Dermis blood vessel endothelial cell (primary cell): Measurements from ENCODE around the gene APBB1. TPM values are rescaled to one million over a fixed set of nuclear protein-coding genes. Genes with fewer than 3 reads are reported as not detected.
"Not testable (repeated sequence)": the region's sequence is repeated elsewhere in the genome, so short reads cannot be mapped to it uniquely, and the experiment has no call there.

ENCODE experiments used
- DNase-seq: peaks from one replicate; pipeline ENCODE4 v3.0.0; 2010
- total RNA-seq: library from RNA; depleted of rRNA; stranded (reverse); fragments of >200 nt; gene quantifications from 2 replicates; pipeline ENCODE4 v1.2.3, GENCODE V29; 2014

Gene APBB1
- total RNA-seq, 1 donor from 2014 or later = 52.9 TPM

DNA sequence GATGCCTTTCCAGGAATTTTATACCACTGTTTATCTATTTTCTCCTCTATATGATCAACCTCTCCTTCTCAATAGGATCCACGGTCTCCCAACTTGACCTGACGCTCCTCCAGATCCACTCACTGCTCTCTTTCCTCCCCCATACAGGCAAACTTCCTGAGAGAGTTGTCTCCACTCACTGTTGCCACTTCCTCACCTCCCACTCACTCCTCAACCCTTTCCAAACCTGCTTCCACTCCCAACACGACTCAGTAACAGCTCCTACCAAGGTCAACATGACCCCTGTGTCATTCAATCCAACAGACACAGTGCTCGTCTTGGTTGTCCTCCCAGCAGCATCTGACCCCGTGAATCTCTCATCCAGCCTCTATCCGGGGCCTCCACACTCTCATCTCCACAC, 3.1 kb downstream of the APBB1 start:
- no peak for DNase-seq

DNA sequence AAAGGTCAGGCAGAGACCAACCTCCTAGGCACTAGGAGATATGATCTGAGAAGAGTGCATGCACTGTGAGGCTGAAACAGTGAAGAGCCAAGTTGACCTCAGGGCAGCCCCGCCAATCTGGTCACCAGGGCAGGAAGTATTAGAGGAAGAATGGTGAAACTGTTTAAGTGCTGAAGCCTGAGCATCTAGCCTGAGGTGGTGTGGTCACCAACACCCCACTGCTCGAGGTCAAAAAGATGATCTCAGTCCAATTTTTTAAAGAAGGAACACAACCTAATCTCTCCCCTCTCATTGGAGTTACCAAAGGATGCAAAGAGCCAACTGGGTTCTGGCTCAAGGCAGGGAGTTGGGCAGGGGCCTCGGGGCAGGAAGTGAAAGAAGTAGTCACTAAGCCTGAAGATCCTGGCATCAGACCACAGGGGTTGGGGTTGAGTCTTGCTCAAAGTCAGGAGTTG, 4.0 kb downstream of the APBB1 start:
- no peak for DNase-seq

DNA sequence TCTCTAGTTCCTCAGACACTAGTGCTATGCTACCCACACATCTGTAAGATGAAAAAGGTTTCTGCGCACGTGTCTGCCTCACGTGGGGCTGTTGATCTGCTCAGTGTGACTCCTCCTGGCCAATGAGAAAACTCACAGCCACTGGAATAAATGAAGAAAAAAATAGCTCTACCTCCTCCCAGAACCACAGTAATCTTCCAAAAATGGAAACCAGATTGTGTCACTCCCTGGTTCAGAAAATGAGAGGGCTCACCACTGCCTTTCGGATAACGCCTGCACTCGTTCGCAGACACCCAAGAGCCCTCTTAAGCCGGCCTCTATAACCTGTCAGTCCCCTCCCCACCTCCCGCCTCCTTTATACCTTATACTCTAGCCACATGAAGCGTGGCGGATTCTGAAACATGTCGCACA, 5.1 kb downstream of the APBB1 start:
- no peak for DNase-seq

DNA sequence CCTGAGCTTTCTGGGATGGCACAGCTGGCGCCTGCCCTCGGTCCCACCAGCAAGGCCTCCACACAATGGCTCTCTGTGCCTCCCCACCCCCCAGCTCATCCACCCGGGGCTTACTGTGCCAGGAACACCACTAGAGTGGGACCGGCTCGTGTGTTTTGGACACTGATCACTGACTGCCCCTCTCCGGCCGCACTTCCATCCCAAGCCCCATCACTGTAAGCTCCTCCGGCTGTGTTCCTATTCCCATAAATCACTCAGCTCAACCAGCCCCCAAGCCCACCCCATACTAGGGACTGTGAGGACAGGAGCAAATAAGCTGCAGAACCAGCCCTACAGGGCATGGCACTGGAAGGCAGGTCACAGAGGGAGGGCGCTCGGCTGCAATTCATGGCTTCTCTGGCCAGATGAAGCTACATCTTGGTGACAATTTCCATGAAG, 7.3 kb downstream of the APBB1 start:
- no peak for DNase-seq

DNA sequence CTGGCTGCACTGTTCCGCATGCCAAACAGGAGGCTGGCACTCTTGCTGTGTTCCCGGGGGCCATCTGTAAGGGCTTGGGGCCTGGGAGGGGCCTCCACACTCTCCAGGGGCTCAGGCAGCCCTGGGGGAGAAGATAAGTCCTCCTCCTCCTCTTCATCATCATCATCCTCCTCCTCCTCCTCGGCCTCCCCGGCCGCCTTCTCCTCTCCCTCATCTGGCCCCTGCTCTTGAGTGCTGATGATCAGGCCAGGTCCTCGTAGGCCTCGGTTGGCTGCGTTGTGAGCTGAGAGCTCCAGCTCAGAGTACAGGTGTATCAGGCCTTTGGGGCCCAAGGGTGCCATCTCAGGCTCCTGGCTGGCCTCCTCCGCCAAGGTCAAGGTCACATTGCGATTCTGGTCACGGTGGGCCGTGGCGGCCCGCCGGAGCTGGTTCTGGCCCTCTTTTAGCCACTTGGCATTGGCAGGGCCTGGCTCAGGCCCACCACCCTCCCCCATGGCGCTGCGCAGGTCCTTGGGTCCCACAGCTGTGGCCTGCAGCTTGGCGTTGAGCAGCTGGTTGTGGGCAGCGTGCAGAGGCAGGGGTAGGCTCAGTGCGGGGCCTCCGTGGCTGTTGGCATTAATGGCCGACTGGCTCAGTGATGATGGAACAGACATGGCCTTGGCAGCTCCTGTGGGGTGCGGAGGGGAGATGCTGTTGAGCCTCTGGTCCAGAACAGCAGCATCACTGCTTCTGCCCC, 8.0 kb downstream of the APBB1 start:
- no peak for DNase-seq

DNA sequence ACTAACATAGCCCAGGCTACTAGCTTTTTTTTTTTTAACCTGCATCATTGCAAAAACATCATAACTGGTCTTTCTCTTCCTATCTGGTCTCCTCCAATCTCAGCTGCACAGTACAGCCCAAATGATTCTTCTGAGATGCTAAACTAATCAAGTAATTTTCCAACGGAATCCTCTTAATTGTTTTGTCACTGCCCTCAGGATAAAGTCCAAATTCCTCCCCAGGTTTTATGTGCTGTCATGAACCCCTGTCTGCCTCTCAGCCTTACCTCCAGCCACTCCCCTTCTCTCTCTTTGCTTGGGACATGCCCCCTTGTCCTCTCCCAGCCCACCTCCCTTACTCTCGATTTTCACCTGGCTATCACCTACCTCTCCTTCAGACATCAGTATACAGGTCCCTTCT, 12.5 kb downstream of the APBB1 start:
- no peak for DNase-seq

DNA sequence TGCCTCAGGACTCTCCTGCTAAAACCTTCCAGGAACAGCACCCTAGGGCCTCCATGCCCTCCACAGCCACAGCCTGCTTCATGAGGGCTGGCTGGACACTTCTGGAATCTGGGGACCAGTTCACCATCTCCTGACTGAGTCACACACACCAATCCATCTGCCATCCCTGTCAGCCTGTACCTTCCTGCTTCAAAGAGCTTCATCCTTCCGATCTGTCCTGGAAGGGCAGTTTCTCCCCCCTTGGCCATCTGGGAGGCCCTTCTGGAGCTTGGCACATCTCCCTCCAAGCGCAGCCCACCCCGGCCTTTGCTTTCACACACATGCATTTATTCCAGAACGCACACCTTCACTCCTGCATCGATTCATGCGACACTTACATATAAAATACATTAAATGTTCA, 13.0 kb downstream of the APBB1 start:
- no peak for DNase-seq

DNA sequence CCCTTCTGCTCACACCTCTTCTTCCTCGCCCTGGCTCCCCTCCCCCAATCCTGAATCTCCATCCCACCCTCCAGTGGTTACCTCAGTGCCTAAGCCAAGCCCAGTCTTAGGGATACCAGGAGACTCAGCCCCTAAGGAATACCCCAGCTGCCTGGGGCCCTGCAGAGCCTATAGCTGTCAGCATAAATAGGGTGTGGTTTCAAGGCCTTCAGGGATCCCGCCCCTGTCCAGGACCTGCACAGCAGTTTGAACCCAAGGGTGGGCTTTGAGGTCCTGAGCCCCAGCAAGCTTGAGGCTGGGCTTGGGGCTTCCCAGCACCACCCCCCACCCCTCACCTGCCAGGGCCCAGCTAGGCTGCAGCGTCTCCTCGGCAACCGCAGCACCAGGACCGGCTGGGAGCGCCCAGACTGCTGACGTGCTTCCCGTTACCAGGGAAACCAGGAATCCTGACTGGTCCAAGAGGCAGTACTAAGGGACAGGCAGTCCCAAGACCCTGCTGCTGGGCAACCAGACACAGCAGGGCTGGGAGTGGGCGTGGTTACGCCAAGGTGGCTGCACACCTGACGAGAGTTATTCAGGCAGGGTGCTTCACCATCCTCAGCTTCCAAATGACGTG, 13.7 kb downstream of the APBB1 start:
- no peak for DNase-seq

DNA sequence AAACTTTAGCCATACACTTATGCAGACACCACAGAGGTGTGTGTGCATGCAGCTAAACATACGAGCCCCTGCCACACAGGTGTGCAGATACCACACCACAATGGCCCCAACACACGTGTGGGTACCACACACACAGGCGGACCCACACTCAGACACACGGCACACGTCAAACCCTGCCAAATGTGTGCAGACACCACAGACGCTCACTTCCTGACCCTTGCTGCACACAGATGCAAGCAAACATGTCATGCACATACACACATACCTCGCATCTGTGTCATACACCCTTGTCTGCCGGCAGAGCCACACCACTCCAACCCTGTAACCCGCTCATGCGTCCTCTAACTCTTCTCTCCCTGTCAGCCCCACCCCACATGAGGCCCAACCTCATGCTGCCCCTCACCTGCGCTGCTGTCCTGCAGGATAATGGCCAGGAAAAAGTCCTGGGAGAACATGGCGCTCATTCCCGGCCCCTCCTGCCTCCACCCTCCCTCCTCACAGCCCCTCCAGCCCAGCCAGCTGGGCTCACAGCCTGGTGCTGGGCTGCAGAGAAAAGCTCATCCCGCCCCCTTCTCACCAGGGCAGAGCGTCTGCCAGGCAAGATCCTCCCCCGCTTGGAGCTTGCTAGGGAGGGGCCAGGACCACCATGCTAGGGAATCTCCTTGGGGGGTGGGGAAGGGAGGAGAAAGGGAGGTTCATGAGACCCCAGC, 14.4 kb downstream of the APBB1 start:
- DNase-seq = no peak

DNA sequence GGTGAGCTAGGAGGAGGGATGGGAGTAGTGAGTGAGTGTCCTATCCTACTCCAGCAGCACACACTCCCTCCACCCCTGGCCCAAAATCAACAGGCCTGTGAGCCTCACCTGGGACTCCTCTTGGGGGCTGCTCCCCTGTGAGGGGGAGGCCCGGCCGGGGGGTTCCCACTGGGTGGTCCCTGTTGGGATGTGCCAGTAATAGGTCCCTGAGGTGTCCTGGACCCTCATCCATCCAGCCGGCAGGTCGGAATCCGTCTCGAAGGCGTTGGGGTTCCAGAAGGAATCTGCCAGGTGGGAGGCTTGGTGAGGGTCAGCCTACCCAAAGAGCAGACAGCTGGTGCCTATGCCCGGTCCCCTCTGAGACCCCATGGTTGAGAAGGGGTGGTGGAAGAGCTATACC, 15.4 kb downstream of the APBB1 start:
- DNase-seq = no peak

DNA sequence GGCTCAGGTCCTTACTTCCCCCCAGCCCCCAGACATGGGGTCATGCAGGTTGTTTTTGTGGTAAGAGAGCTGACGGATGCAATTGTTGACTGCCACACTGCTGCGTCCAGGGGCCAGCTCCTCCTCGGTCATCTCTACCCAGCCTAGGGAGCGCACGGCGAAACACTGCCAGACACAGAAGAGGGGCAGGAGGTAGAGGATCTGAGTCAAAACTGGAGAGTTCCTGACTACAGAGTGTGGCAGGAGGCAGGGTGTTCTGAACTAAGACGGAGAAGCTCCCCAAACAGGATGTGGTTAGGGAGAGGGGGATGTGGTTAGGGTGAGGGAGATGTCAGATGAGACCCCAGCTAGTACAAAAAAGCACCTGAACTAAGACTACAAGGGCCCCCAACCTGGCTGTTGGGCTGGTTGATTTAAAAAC, 16.3 kb downstream of the APBB1 start:
- no peak for DNase-seq

DNA sequence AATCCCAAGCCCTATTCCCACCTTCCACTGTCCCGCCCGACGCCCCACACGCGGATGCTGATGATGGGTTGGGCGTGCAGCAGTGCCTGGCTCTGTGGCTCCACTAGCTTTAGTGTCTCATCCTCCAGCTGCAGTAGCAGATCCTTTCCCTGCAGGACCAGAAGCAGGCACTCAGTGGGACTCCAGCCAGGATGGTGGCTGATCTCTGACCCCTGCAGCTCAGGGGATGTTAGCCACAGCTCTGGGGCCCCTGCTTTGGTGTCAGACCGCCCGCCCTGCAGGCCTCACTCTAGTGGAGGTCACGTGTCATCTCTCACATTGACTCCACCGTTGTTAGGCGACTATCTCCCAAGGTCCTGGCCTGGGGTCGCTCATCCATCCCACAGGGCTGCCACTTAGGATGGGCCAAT, 16.8 kb downstream of the APBB1 start:
- no peak for DNase-seq

DNA sequence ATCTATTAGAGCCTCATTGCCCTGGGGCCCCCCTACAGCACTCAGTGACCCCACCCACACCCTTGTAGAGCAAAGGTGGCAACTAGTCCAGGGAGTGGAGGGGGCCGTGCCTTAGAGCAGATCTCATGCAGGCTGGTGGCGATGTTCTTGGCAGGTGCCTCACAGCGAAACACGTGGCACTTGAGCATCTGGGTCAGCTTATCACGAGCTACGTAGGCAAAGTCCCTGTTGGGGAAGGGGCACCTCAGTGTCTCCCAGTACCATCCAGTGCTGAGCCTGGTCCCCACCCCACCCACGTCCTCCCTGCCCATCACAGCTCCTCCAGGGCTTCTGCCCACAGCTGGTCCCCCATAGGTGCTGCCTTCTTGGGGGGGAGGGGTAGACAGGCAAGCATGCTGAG, 17.4 kb downstream of the APBB1 start:
- DNase-seq = no peak

DNA sequence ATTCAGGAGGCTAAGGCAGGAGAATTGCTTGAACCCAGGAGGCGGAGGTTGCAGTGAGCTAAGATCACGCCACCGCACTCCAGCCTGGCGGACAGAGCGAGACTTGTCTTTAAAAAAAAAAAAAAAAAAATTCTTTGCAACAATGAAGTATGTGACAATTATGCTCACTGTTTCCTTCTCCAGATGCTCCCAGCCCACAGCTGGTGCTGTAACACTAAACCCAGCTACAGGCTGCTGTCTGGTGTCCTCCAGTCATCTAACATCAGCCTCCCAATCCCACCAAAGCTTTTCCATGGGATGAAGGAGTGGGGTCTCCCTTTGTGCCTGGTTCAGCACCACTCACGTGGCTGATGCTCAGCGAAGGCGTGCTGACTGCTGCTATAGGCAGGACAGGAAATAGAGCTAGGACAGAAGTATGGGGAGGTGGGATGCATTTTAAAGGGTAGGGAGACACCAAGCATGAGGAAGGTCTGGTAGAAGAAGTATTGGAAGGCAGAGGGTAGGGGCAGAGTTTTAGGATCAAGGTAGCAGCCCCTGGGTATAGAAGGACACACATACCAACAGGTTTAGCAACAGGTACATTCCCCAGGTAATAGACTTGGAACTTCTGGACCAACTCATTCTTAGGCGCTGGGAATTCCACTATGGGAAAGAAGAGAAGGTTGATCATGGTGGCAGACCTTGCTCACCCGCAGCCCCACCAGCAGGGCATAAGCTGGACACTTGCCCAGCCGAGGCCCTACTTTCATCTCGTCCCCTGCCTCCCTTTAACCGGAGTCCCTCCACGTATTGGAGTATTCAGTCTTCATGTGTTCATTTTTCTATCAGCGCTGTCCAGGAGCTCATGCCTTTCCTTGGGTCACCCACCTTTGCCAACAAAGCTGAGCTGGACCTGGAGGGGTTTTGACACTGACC, 18.2 kb downstream of the APBB1 start:
- no peak for DNase-seq

DNA sequence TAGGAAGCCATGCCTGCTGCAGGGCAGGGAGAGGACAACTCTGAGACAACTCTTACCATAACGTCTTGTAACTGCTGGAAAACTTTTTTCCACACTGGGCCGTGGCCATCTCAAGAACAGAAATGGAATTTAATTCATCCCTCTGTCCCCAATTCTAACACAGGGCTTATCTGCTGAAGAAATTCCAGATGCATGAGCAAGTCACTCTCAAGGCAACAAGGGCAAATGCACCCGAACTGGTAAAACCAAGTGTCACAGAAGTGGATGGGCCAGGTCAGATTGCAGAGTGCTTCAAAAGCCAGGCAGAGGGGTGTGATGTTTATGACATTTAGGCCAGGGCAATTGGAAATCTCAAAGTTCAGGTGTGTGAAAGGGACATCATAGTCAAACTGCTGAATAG, 21.3 kb downstream of the APBB1 start:
- DNase-seq = no peak

DNA sequence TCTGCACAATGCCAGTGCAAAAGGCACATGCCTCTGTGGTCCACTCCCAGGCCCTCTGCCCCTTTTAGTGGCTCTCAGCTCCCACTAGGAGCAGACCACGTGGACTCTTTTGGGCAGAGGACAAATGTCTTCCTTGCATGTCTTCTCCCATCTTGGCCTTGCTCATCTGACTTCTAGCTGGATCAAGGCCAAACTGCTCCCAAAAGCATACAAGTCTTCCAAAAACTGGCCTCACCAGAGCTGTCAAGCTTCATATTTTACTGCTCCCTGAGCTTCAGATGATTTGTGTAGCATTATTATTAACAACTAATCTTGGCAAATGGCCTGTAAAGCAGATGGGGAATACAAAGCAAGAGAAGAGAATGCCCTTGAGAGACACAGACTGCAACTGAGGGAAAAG, 21.7 kb downstream of the APBB1 start:
- DNase-seq = no peak

DNA sequence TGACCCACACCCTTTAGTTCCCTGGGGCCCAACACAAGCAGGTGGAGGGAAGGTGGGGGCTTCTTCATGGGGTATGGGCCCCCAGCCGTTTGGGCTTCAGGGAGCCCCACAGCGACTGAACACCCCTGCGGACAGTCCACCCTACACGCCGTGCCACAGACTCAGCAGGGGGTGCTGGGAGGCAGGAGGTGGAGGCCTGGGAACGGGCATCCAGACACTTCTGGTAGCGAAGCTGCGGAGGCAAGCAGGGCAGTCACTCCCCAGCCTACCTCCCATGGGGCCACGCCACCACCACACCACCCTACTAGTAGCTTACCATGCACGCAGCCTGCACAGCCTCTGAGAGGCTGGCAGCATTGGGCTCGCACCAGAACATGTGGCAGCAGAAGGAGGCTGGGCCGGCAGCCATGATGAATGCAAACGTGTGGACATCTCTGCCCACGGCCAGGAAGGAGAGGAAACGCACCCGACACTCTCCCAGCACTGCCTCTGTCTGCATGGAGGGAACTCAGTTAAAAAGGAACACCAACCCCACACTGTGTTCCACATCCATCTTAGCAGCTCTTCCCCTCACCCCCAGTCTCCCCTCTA, 23.3 kb downstream of the APBB1 start:
- DNase-seq = no peak

DNA sequence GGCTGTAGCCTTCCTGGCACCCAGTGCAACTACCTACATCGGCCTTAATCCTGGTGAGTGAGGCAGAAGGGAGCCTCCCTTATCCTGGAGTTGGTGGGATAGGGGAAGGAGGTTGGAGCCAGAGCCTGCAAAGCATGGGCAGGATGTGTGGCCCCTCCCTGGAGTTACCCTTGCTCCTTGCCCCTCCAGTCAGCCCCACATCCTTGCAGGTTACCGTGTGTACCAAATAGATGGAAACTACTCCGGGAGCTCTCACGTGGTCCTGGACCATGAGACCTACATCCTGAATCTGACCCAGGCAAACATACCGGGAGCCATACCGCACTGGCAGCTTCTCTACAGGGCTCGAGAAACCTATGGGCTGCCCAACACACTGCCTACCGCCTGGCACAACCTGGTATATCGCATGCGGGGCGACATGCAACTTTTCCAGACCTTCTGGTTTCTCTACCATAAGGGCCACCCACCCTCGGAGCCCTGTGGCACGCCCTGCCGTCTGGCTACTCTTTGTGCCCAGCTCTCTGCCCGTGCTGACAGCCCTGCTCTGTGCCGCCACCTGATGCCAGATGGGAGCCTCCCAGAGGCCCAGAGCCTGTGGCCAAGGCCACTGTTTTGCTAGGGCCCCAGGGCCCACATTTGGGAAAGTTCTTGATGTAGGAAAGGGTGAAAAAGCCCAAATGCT, 24.8 kb downstream of the APBB1 start:
- DNase-seq = no peak

DNA sequence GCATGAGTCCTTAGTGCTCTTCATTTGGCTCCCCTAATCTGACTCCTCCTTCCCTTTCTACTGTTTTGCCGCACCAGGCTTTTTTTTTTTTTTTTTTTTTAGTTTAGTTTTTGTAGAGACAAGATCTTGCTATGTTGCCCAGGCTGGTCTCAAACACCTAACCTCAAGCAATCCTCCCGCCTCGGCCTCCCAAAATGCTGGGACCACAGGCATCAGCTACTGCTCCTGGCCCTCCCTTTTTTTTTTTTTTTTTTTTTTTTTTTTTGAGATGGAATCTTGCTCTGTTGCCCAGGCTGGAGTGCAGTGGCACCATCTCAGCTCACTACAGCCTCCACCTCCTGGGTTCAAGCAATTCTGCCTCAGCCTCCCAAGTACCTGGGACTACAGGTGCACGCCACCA, 26.6 kb downstream of the APBB1 start:
- not testable (repeated sequence) for DNase-seq

DNA sequence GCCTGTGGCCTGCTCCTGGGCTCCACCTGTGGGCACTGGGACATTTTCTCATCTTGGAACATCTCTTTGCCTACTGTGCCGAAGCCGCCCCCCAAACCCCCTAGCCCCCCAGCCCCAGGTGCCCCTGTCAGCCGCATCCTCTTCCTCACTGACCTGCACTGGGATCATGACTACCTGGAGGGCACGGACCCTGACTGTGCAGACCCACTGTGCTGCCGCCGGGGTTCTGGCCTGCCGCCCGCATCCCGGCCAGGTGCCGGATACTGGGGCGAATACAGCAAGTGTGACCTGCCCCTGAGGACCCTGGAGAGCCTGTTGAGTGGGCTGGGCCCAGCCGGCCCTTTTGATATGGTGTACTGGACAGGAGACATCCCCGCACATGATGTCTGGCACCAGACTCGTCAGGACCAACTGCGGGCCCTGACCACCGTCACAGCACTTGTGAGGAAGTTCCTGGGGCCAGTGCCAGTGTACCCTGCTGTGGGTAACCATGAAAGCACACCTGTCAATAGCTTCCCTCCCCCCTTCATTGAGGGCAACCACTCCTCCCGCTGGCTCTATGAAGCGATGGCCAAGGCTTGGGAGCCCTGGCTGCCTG, 27.3 kb downstream of the APBB1 start:
- no peak for DNase-seq

DNA sequence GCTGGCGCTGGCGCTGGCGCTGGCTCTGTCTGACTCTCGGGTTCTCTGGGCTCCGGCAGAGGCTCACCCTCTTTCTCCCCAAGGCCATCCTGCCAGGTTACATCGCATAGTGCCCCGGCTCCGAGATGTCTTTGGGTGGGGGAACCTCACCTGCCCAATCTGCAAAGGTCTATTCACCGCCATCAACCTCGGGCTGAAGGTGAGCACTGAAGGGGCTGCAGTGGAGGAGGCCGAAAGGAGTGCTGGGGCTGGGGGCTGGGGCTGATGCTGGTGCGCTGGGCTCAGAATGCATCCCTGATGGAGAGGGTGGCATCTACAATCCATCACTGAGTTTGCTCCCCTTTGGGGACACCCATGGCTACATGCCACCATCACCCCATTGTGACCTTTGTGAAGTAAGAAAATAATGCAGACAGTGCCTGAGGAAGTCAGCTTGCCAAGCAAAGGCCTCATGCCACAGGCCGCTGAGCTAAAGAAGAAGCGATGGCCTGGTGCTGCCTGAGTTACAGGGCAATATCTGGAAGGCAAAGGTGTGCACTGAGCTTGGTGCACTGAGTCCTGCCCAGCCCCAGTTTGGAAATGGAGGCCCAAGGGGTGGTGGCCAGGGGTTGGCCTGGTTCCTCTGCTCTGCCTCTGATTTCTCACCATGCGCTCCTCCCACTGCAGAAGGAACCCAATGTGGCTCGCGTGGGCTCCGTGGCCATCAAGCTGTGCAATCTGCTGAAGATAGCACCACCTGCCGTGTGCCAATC, 28.0 kb downstream of the APBB1 start:
- DNase-seq = no peak
